ENCODE results near the gene VEZT.

DNA sequence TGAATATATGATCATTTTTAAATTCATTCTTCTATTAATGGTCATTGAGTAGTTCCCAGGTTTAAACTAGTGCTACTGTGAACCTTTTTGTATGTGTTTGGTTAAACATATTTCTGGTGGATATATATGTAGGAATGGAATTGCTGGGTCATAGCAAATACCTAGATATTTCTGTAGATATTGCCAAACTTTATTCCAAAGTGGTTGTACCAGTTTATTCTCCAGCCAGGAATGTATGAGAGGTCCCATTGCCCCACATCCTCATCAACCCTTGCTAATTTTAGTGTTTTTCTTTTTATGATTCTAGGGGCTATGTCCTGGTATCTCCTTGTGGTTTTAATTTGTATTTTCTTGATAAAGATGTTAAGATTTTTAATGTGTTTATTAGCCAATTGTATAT is 3.1 kb downstream of the VEZT start:
- TF ChIP-seq, protein P1, sequence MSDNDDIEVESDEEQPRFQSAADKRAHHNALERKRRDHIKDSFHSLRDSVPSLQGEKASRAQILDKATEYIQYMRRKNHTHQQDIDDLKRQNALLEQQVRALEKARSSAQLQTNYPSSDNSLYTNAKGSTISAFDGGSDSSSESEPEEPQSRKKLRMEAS (IDR thresholded peaks at IDR 0.05): no peak
- TF ChIP-seq, protein P2, sequence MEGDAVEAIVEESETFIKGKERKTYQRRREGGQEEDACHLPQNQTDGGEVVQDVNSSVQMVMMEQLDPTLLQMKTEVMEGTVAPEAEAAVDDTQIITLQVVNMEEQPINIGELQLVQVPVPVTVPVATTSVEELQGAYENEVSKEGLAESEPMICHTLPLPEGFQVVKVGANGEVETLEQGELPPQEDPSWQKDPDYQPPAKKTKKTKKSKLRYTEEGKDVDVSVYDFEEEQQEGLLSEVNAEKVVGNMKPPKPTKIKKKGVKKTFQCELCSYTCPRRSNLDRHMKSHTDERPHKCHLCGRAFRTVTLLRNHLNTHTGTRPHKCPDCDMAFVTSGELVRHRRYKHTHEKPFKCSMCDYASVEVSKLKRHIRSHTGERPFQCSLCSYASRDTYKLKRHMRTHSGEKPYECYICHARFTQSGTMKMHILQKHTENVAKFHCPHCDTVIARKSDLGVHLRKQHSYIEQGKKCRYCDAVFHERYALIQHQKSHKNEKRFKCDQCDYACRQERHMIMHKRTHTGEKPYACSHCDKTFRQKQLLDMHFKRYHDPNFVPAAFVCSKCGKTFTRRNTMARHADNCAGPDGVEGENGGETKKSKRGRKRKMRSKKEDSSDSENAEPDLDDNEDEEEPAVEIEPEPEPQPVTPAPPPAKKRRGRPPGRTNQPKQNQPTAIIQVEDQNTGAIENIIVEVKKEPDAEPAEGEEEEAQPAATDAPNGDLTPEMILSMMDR (IDR thresholded peaks at IDR 0.05; ENCODE audit: low read depth, low read length, missing input control): no peak
- TF ChIP-seq, protein P3, sequence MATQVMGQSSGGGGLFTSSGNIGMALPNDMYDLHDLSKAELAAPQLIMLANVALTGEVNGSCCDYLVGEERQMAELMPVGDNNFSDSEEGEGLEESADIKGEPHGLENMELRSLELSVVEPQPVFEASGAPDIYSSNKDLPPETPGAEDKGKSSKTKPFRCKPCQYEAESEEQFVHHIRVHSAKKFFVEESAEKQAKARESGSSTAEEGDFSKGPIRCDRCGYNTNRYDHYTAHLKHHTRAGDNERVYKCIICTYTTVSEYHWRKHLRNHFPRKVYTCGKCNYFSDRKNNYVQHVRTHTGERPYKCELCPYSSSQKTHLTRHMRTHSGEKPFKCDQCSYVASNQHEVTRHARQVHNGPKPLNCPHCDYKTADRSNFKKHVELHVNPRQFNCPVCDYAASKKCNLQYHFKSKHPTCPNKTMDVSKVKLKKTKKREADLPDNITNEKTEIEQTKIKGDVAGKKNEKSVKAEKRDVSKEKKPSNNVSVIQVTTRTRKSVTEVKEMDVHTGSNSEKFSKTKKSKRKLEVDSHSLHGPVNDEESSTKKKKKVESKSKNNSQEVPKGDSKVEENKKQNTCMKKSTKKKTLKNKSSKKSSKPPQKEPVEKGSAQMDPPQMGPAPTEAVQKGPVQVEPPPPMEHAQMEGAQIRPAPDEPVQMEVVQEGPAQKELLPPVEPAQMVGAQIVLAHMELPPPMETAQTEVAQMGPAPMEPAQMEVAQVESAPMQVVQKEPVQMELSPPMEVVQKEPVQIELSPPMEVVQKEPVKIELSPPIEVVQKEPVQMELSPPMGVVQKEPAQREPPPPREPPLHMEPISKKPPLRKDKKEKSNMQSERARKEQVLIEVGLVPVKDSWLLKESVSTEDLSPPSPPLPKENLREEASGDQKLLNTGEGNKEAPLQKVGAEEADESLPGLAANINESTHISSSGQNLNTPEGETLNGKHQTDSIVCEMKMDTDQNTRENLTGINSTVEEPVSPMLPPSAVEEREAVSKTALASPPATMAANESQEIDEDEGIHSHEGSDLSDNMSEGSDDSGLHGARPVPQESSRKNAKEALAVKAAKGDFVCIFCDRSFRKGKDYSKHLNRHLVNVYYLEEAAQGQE (IDR thresholded peaks at IDR 0.05): no peak
- no peak for TF ChIP-seq SP1 (IDR thresholded peaks at IDR 0.05)
- TF ChIP-seq, protein P4, sequence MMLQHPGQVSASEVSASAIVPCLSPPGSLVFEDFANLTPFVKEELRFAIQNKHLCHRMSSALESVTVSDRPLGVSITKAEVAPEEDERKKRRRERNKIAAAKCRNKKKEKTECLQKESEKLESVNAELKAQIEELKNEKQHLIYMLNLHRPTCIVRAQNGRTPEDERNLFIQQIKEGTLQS (IDR thresholded peaks at IDR 0.05): no peak
- TF ChIP-seq GABPA (IDR thresholded peaks at IDR 0.05 in 1 of 2, conservative IDR thresholded peaks at IDR 0.05 in 1 of 2): no peak

Measured in liver (tissue), 3 donors.